ENCODE measurements around the gene GPRC5C.

- TF ChIP-seq GATA2 (IDR thresholded peaks at IDR 0.05; ENCODE audit: low read depth, low read length) (no peak), GATA3 (IDR thresholded peaks at IDR 0.05; ENCODE audit: low read depth, low read length) (no peak)
These were observed 1.7 kb downstream of the GPRC5C start for GRCh38 chr17:74433421-74434121.
